SK-N-SH (cell line): ENCODE data around the gene SH3RF1. TPM values are rescaled to one million over a fixed set of nuclear protein-coding genes. Genes with fewer than 3 reads are reported as not detected.

Experiments
- CTCF ChIA-PET: fragments of 300-600, 350-600 bp; formaldehyde crosslinking; extraction: SDS; loops from one replicate; lab custom pipeline; 2021; lab: Yijun Ruan, JAX
- POLR2A ChIA-PET: fragments of 350-600 bp; sonication (Branson Sonifier 250); formaldehyde crosslinking; extraction: SDS; loops from one replicate; lab custom pipeline; 2020; ENCODE audit warnings: antibody characterized with exemption, inconsistent platforms; lab: Yijun Ruan, JAX
- DNase-seq: peaks from one replicate; pipeline ENCODE4 v3.0.0; 2012
- H2AFZ ChIP-seq: fragments of 200-600 bp; sonication (generic); 2 replicates; pipeline ENCODE4 v1.8.1; 2016; ENCODE audit warnings: antibody characterized with exemption, mild to moderate bottlenecking, low read depth
- H3F3A ChIP-seq: fragments of 200-600 bp; sonication (generic); replicated peaks from 2 replicates; pipeline ENCODE3; 2016; ENCODE audit warnings: antibody characterized with exemption, mild to moderate bottlenecking; ENCODE audit not compliant: insufficient read depth
- H3K27ac ChIP-seq, 2 experiments: fragments of 200-500 bp in 1 of 2; fragments of 200-600 bp in 1 of 2; sonication (Bioruptor generic) in 1 of 2; sonication (generic), shearing (Covaris generic) in 1 of 2; 2 replicates each; pipeline versions ENCODE4 v1.5.1 to v1.6.1; 2014 to 2016; ENCODE audit warnings: low read depth in 2 of 2, inconsistent platforms in 1 of 2, low read length in 1 of 2, mild to moderate bottlenecking in 1 of 2, mixed read lengths in 1 of 2
- H3K27me3 ChIP-seq: fragments of 200-600 bp; sonication (generic), shearing (Covaris generic); 2 replicates; pipeline ENCODE4 v1.6.1; 2016; ENCODE audit warnings: mixed run types; ENCODE audit not compliant: insufficient read depth
- H3K36me3 ChIP-seq, 2 experiments: fragments of 200-500 bp in 1 of 2; fragments of 200-600 bp in 1 of 2; sonication (Bioruptor generic) in 1 of 2; sonication (generic) in 1 of 2; replicated peaks in 1 of 2; 2 replicates each; pipeline versions ENCODE3 to v1.5.1; 2014 to 2016; ENCODE audit warnings: low read length in 1 of 2, mild to moderate bottlenecking in 1 of 2; ENCODE audit not compliant: insufficient read depth in 2 of 2, control insufficient read depth in 1 of 2
- H3K4me1 ChIP-seq, 2 experiments: fragments of 200-500 bp in 1 of 2; fragments of 200-600 bp in 1 of 2; sonication (Bioruptor generic) in 1 of 2; sonication (generic), shearing (Covaris generic) in 1 of 2; 2 replicates each; pipeline versions ENCODE4 v1.5.1 to v1.6.1; 2014 to 2016; ENCODE audit warnings: low read depth in 1 of 2, low read length in 1 of 2, mixed run types in 1 of 2; ENCODE audit not compliant: insufficient read depth in 2 of 2, control insufficient read depth in 1 of 2
- H3K4me2 ChIP-seq: fragments of 200-600 bp; sonication (generic), shearing (Covaris generic); 2 replicates; pipeline ENCODE4 v1.6.1; 2017; ENCODE audit warnings: mixed run types
- H3K4me3 ChIP-seq, 2 experiments: fragments of 200-500 bp in 1 of 2; fragments of 200-600 bp in 1 of 2; sonication (Bioruptor generic) in 1 of 2; sonication (generic), shearing (Covaris generic) in 1 of 2; 2 replicates each; pipeline versions ENCODE4 v1.5.1 to v1.8.1; 2014 to 2016; ENCODE audit warnings: low read depth in 2 of 2, inconsistent platforms in 1 of 2, low read length in 1 of 2, mild to moderate bottlenecking in 1 of 2, mixed read lengths in 1 of 2, moderate library complexity in 1 of 2
- H3K79me2 ChIP-seq: fragments of 200-600 bp; sonication (generic); 2 replicates; pipeline ENCODE4 v1.8.1; 2017; ENCODE audit warnings: mild to moderate bottlenecking; ENCODE audit not compliant: insufficient read depth
- H3K9ac ChIP-seq: fragments of 200-600 bp; sonication (generic); 2 replicates; pipeline ENCODE4 v1.6.1; 2017; ENCODE audit warnings: mixed run types
- H3K9me2 ChIP-seq: fragments of 200-600 bp; sonication (generic); 2 replicates; pipeline ENCODE4 v1.6.1; 2017; ENCODE audit warnings: mixed run types
- H3K9me3 ChIP-seq: fragments of 200-600 bp; sonication (generic); 2 replicates; pipeline ENCODE4 v1.6.1; 2017; ENCODE audit warnings: mixed run types, mild to moderate bottlenecking, moderate library complexity
- H4K20me1 ChIP-seq: fragments of 200-600 bp; sonication (generic); 2 replicates; pipeline ENCODE4 v1.6.1; 2017; ENCODE audit warnings: mild to moderate bottlenecking, mixed run types; ENCODE audit not compliant: insufficient read depth
- CTCF ChIP-seq: fragments of 200-600 bp; sonication (generic); IDR thresholded peaks from 2 replicates; pipeline ENCODE4 v1.6.1; 2017; ENCODE audit warnings: antibody characterized with exemption, mild to moderate bottlenecking, moderate library complexity
- ELF1 ChIP-seq: IDR thresholded peaks from 2 replicates; pipeline ENCODE4 v1.4.0; 2012
- EP300 ChIP-seq, 2 experiments: IDR thresholded peaks; 2 replicates each; pipeline versions ENCODE4 v1.4.0 to v1.6.1; 2012; ENCODE audit warnings: borderline replicate concordance in 1 of 2, low read depth in 1 of 2, low read length in 1 of 2
- EZH2phosphoT487 ChIP-seq: fragments of 200-600 bp; sonication (generic); IDR thresholded peaks from 2 replicates; pipeline ENCODE4 v1.6.1; 2017; ENCODE audit warnings: low read depth, mixed run types, mild to moderate bottlenecking, antibody characterized with exemption, moderate library complexity, borderline replicate concordance
- FOSL2 ChIP-seq: IDR thresholded peaks from 2 replicates; pipeline ENCODE4 v1.4.0; 2012; ENCODE audit warnings: low read depth, mild to moderate bottlenecking, moderate library complexity, borderline replicate concordance
- FOXJ3 ChIP-seq: sonication (generic); formaldehyde crosslinking; IDR thresholded peaks from 2 replicates; pipeline ENCODE4 v1.5.1; 2020; ENCODE audit warnings: mild to moderate bottlenecking, missing genetic modification reagents
- GATA2 ChIP-seq: sonication (generic); formaldehyde crosslinking; IDR thresholded peaks from 2 replicates; pipeline ENCODE4 v1.5.0; 2020; ENCODE audit warnings: mild to moderate bottlenecking, missing genetic modification reagents
- IRF3 ChIP-seq: fragments of 150-350 bp; IDR thresholded peaks from 2 replicates; pipeline ENCODE4 v1.6.1; 2016; ENCODE audit warnings: mild to moderate bottlenecking, low read depth, low read length
- JUND ChIP-seq: IDR thresholded peaks from 2 replicates; pipeline ENCODE4 v1.4.0; 2012
- MAX ChIP-seq: IDR thresholded peaks from 2 replicates; pipeline ENCODE4 v1.4.0; 2012; ENCODE audit warnings: low read depth
- MXI1 ChIP-seq: IDR thresholded peaks from 2 replicates; pipeline ENCODE4 v1.6.1; 2012; ENCODE audit warnings: mild to moderate bottlenecking, low read depth, low read length, improper control_type of control experiment
- NRF1 ChIP-seq: IDR thresholded peaks from 2 replicates; pipeline ENCODE4 v1.6.1; 2012; ENCODE audit warnings: low read depth, mild to moderate bottlenecking, low read length
- PBX3 ChIP-seq: IDR thresholded peaks from 2 replicates; pipeline ENCODE4; 2012
- POLR2AphosphoS5 ChIP-seq: IDR thresholded peaks from 2 replicates; pipeline ENCODE4 v1.6.1; 2012; ENCODE audit warnings: low read depth, low read length
- RAD21 ChIP-seq: IDR thresholded peaks from 2 replicates; pipeline ENCODE4 v1.6.1; 2012; ENCODE audit warnings: mild to moderate bottlenecking, low read length
- RCOR1 ChIP-seq: fragments of 150-350 bp; IDR thresholded peaks from 2 replicates; pipeline ENCODE4 v1.6.1; 2017; ENCODE audit warnings: antibody characterized with exemption, low read length
- RFX5 ChIP-seq: IDR thresholded peaks from 2 replicates; pipeline ENCODE4 v1.6.1; 2012; ENCODE audit warnings: mild to moderate bottlenecking, improper control_type of control experiment, low read length
- RXRA ChIP-seq: IDR thresholded peaks from 2 replicates; pipeline ENCODE4 v1.4.0; 2012; ENCODE audit warnings: low read depth, mild to moderate bottlenecking, borderline replicate concordance
- SIN3A ChIP-seq: IDR thresholded peaks from 2 replicates; pipeline ENCODE4 v1.6.1; 2012; ENCODE audit warnings: low read depth, mild to moderate bottlenecking, low read length, moderate library complexity, borderline replicate concordance
- SMC3 ChIP-seq: IDR thresholded peaks from 2 replicates; pipeline ENCODE4 v1.6.1; 2012; ENCODE audit warnings: low read depth, low read length, improper control_type of control experiment
- TAF1 ChIP-seq: IDR thresholded peaks from 2 replicates; pipeline ENCODE4 v1.6.1; 2012; ENCODE audit warnings: low read depth, mild to moderate bottlenecking, low read length, moderate library complexity, borderline replicate concordance
- TCF12 ChIP-seq: IDR thresholded peaks from 2 replicates; pipeline ENCODE4 v1.4.0; 2012
- TEAD4 ChIP-seq: IDR thresholded peaks from 2 replicates; pipeline ENCODE4 v1.4.0; 2012; ENCODE audit warnings: mild to moderate bottlenecking, borderline replicate concordance; ENCODE audit not compliant: insufficient read depth
- USF1 ChIP-seq: IDR thresholded peaks from 2 replicates; pipeline ENCODE4 v1.4.0; 2012; ENCODE audit warnings: low read depth, borderline replicate concordance
- USF2 ChIP-seq: fragments of 150-350 bp; IDR thresholded peaks from 2 replicates; pipeline ENCODE4 v1.6.1; 2017; ENCODE audit warnings: antibody characterized with exemption, low read length, low read depth, borderline replicate concordance
- YY1 ChIP-seq: IDR thresholded peaks from 2 replicates; pipeline ENCODE4 v1.4.0; 2012; ENCODE audit warnings: low read depth, mild to moderate bottlenecking
- ZBTB33 ChIP-seq: IDR thresholded peaks from 2 replicates; pipeline ENCODE4 v1.4.0; 2012; ENCODE audit warnings: low read depth, borderline replicate concordance
- WGBS: methylation state at CpG from one replicate; pipeline ENCODE4 v1.1.6; 2017; ENCODE audit warnings: low lambda C conversion rate; 5-methylcytosine and 5-hydroxymethylcytosine counted together
- polyA plus RNA-seq, 3 experiments: library from polyadenylated mRNA; depleted of rRNA; stranded (reverse); fragments of >200 nt; gene quantifications; 2 replicates each; pipeline ENCODE4 v1.2.3, GENCODE V29; 2012

Gene SH3RF1
- polyA plus RNA-seq, 1 of the 3 experiments (the other 2 are of a cell fraction) = 22.0 TPM

DNA sequence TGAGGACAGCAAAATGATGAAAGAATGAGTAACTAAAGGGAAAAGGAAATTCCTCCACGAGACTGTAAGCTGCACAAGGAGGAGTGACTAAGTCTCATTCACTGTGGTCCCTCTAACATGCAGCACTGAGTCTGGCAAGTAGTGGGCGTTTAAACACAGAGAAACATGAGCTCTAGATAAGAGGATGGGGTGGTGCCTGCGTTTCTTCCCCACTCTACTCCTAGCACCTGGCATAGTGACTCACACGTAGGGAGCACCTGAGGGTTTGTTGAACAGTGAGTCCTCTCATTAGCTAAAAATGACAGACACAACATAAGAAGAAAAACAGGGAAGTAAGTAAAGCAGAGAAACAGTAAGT, 154.9 kb downstream of the SH3RF1 start:
- ChIA-PET CTCF (interaction anchor here (0.7 kb wide), 1 partner anchor 416 kb away, joined by 3 read pairs; no protein-coding TSS in a partner anchor), POLR2A (no interaction called here)
- Histone ChIP-seq H4K20me1 (no peaks in the 10 kb centered on the region), H3K27me3 (no peaks in the 10 kb centered on the region), H3K4me2 (peak overlapping the region; percentile 57), H3K79me2 (peaks cover 51% of the 10 kb centered on the region), H2AFZ (no peak overlapping the region), H3F3A (peaks cover 56% of the 10 kb centered on the region), H3K4me1 (peaks cover 0 to 37% of the 10 kb centered on the region in 2 experiments; a peak in 2 of 4 replicates), H3K4me3 (peak overlapping the region in 1 of 2 experiments; percentile 1; a peak in 1 of 4 replicates), H3K9me2 (no peaks in the 10 kb centered on the region), H3K9ac (peak overlapping the region; percentile 57; the same call in 1 of the 2 replicates), H3K9me3 (no peaks in the 10 kb centered on the region), H3K27ac (peak overlapping the region; percentile 18 to 97; a peak in 2 of 4 replicates), H3K36me3 (peaks cover 48 to 73% of the 10 kb centered on the region in 2 experiments)
- no peak for DNase-seq
- 8% methylated on average over 4 of the region's 4 CpGs for WGBS
- TF ChIP-seq RAD21 (peak; percentile 15; the same call in 1 of the 2 replicates), TCF12 (peak; percentile 72), MAX (peak; percentile 78), FOSL2 (peak; percentile 60; the same call in 1 of the 2 replicates), MXI1 (no peak), POLR2AphosphoS5 (peak; percentile 29; the same call in 1 of the 2 replicates), ELF1 (no peak), IRF3 (no peak), NRF1 (no peak), YY1 (no peak), JUND (peak; percentile 32; the same call in 1 of the 2 replicates), FOXJ3 (CRISPR knock-in tag) (no peak), SMC3 (no peak), USF2 (no peak), EZH2phosphoT487 (no peak), TEAD4 (no peak), EP300 (IDR thresholded peaks at IDR 0.05; ENCODE audit: borderline replicate concordance in 1 of 2, low read depth in 1 of 2, low read length in 1 of 2) (peak in 1 of 2 experiments; percentile 62; a peak in 1 of 4 replicates), SIN3A (peak; percentile 15; the same call in 1 of the 2 replicates), RCOR1 (no peak), USF1 (no peak), RFX5 (no peak), RXRA (no peak), ZBTB33 (no peak), TAF1 (no peak), GATA2 (no peak), CTCF (peak; percentile 46), PBX3 (no peak)
